ENCODE data around the gene TP63.

Gene TP63

DNA sequence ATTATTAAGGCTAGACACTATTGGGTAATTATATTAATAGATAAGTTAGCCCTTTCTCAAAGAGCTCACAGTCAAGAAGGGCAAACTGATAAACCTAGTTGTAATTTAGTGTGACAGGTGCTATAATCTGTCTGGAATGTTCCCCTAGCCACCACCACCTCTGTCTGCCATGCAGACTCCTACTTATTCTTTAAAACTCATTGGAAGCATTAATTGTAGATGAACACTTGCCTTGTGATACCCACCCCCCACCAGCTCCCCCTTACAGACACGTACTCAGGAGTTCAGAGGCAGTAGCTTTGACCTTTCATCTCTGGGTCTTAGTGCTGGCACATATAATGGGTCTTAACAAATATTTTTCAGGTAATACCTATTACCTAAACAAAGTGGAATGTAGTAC is 195.9 kb downstream of the TP63 start:
- no peak for DNase-seq

DNA sequence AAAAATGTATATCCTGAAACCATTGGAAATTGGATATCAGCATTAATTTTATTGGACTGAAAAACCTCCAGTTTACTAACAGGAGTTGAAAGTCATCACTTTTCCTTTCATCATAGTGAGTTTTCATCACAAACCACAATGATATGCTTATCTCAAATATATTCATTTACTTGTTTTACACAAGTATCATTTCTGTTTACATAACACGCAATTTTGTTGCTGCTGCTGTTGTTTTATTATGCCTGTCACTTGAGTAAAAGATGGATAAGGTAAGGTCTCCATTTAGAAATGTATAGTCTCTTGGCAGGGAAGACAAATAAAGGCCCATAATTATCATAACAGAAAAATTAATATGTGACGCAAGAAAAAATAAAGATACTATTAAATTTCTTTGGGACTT is 199.2 kb downstream of the TP63 start:
- DNase-seq = no peak

DNA sequence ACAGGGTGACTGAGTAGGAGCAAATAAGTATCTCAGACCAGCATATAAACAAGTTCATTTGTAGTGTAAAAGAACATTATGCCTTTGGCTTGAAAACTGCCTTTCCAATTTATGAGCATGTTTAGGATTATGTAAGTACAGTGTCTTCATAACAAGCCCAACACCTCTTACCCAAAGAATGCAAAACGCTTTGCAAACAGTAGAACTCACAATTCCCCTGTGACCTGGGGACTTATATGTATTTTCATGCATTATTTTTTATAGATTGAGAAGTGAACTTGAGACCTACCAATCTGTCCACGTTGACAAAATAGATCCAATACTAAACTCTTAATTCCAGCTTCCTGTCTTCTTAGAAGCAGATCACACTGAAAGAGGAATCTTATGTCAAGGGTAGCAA is 202.1 kb downstream of the TP63 start:
- no peak for DNase-seq

DNA sequence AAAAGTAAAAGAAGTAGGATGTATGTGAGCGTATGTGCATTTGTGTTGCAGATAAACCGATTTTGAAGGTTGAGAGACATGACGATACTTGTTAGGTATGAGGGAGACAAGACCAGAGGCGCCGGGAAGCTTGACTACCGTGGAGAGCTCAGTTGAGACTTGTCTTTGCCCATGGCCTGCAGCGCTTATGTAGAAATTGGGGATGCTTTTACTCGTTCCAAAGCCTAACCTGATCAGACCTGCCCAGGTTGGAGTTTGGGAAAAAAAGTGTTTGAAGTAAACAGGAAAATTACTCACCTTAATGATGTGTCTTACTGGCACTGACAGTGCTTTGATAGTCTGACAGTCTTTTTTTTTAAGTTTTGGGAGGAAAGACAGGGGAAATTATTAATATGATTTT is 202.8 kb downstream of the TP63 start:
- DNase-seq = no peak

DNA sequence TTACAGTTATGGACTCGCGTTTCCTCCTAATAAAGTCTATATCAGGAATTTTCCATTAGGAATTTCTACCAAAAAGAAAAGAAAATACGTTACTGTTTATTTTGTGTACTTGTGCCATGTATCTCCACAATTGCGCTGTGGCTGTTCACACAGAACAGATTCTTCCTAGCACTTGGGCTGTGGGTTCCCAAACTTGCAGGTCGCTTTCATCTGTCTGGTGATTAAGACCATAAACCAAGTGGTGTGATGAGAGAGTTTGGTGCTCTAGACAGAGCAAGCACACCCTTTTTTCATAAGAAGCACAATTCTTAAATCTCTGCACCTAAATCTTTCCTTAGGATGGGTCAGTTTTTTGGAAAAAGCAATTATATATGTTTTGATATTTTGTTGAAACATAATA is 203.3 kb downstream of the TP63 start:
- DNase-seq = no peak

DNA sequence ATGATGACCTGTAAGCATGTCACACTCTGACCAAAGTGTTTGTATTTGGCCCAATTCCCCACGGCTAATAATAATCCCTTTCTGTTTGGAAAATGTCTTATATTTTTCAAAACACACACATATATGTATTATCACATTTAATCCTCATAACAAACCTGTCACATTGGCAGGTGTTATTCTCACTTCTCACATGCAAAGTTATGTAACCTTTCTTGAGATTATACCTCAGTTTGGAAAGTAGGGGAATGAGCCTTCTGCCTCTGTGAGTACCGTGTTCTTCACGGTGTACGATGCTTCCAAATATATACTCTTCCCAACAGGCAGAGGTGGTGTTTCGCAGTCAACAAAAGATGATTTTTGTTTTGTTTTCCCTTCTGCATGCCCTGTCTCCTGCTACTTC is 205.6 kb downstream of the TP63 start:
- DNase-seq = no peak

DNA sequence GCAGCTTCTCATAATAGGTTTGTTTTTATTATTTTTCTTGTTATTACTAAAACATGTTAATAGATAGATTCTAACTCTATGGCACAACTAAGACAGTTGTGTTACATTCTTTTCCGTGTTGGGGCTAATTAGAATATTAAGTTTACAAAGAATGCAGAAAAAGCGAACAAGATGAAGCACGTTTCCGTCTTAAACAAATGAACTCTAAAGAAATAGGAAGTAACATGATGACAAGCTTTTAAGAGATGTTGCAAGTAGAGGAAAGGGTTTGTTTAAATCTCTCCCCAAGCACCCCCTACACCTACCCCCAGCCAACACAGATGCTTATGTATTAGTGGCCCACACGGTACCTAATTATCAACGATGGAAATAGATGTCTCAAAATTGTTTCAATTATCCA is 207.1 kb downstream of the TP63 start:
- DNase-seq = no peak

DNA sequence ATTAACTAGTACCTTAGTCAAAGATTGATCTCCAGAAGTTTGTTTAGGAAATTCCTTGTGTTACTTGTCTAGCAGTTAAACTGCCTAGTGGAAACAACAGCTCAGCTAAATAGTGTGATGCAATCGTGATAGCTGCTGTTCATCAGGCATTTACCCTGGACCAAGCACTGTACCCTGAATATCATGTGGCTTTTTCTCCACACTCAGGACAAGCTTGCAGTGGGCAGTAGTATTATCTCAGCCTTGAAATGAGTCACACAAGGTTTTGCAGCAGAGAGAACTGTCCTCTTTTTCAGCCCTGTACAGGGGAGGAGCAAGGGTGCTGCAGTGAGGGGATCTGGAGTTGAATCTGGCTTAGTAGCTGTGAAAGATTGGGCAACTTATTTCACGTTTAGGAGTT is 208.4 kb downstream of the TP63 start:
- no peak for DNase-seq

DNA sequence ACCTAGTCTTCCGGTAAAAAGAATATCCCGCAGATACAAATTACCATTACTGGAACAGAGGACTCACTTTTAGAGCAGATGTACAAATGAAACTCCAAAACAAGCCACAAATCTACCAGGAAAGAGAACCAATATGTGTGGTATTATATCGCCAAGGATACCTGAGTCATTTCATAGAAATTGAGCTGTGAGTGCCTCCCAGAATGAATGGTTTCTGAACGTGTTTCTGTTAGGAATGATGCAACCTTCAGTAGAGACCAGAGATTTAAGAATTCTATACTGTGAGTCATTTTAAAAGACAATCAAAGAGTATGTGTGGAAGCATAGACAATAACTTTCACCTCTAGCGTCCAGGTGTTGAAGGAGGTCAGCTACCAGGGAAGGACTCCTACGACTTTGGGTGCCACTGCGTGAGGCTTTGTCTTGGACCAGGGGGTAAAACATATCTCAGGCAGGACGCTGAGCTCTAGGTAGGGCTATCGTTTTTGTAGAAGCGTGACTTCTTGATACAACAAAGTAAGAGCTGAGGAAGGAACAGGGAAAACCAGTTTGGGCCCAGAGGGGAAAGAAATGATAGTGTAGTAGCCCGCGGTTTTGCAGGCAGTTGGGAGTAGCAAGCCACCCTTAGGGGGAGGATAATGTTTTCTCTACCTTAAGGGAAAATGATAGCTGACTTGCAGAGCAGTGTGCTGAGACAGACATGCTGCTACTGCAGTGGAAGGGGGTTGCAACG is 210.4 kb downstream of the TP63 start:
- no peak for DNase-seq

DNA sequence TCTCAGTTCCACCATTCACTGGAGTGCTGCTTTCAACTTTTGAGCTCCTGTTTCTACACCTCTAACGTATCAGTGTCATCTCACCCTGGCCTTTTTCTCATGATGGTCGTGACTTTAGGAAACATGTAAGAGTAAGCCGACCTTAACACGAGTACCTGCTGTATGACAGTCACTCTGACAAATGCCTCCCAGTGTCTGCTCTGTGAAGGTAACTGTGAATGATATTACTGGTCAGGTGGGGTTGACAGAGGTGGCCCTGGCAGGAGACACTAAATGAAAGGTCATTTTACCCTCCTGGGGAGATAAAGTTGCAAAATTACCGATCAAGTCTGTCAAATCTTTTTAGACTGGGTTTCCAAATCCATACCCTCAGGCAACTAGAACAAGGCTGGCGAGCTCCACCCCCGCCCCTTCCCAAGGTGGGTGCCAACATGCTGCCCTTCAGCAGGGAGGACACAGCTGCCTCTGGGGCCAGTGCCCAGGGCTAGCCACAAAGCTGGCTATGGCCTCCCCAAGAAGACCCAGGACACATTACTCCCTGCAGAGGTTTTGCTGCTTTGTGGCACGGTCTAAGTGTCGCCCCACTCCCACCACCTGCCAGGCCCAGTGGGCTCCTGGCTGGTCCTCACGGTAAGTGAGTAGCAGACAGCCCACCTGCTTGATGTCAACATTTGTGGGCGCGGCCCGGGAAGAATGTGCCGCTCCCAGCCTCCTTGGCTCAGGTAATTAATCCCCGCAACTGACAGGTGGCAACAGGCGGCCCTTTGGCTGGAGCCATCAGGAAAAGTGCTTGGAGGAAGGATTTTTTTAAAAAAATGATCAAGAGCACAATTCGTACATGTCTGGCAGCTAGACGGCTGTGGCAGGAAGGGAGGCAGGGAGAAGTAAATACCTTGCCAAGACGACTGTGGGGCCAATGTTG is 211.8 kb downstream of the TP63 start:
- no peak for DNase-seq

DNA sequence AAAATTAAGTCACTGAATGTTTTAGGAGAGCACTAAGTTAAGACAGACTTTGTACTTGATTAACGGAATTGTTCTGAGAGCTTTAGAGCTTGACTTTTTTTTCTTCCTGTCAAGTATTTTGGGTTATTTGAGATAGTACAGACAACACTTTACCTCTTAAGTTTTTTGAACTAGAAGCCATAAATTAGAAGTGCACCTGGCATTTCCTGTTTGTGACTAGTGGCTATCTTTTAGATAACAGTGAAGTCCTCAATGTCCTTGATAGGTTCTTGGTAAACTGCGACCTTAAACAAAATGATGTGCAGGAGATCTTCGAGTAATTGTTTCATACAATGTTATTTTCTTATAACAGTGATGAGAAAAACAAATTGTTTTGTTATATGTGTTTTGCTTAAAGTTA is 213.9 kb downstream of the TP63 start:
- no peak for DNase-seq

DNA sequence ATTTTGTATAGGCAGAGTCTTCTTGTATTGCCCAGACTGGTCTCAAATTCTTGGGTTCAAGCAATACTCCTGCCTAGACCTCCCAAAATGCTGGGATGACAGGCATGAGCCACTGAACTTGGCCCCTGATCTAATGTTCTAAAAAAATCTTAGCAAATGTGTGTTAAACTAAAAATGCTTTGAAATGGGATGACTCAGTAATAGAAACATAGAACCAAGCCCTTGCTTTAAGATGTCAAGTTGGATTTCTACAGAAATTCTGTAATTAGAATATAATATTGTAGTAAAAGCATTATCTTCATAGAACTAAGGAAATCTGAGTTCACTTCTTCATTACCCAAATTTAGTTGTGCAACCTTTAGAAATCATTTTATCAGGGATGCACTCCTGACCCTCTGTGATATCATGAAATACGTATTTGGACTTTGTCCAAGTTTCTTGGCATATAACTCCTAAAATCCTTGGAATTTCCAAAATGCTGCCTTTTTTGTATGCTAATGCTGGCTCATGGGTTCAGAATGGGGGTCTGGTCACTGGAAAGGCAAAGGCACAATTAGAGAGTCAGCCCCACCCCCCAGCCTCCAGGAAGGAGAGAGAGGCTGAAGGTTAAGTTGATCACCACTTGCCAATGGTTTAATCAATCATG is 217.3 kb downstream of the TP63 start:
- DNase-seq = no peak

DNA sequence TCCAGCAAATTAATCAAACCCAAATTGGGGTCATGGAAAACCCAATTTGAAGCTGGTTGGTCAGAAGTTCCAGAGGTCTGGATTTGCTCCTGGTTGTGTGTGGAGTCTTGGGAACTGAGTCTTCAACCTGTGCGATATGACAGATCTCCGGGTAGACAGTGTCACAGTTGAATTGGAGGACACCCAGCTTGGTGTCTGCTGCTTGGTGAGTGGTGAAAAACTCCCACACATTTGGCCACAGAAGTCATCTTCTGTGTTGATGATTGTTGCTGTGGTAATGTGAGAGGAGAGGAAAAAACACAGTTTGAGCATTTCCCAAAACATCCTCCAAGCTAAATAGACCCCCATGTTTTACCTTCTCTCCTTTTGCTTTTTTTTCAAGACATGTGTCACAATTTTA is 218.1 kb downstream of the TP63 start:
- no peak for DNase-seq

DNA sequence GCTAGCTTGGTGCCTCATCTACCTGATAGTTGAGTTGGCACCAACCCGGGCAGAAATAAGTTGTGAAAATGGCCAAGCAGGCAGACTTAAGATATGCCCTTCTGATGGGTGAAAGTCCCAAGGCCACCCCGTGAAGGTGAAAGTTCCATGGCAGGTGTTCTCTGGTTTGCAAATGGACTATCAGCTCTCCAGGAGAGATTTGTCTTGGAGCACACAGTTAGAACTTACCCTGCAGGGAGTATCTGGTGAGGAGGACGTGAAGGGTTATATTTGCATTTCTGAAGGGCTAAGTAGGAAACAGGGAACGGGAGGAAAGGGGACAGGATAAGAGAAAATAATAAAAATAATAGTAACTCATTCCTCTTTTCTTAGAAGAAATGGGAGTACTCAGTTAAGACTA is 220.5 kb downstream of the TP63 start:
- DNase-seq = no peak

DNA sequence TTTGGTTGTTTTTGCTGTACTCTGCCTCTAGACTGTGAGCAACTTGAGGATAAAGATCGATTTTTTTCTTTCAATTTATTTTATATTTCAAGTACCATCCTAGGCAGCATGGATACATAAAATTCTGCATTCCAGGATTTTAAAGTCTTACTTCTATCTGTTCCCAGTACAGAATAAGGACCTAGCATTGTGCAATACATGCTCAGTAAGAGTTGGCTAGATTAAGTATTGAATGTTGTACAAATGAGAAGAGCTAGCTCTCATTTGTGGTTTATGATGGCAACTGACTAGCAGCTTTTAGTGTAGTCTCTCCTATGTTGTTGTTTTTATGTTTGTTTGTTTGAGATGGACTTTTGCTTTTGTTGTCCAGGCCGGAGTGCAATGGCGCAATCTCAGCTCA is 222.7 kb downstream of the TP63 start:
- DNase-seq = no peak

DNA sequence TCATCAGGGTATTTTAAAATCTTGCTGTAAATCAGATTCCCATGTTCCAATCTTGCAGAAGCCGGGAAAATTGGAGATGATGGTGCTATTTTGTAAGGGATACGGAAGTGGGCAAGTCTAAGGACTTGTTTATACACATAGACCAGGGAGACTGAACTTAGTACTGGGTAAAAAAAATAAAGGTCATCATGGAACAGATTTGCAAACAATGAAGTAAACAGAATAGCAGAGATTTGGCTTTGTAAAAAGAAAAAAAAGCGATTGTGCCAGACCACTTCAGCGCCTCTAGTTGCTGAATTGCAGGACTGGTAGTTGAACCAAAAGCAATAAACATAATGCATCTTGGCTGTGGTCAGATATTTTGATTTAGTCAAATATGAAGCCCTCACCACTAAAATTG is 229.1 kb downstream of the TP63 start:
- no peak for DNase-seq

DNA sequence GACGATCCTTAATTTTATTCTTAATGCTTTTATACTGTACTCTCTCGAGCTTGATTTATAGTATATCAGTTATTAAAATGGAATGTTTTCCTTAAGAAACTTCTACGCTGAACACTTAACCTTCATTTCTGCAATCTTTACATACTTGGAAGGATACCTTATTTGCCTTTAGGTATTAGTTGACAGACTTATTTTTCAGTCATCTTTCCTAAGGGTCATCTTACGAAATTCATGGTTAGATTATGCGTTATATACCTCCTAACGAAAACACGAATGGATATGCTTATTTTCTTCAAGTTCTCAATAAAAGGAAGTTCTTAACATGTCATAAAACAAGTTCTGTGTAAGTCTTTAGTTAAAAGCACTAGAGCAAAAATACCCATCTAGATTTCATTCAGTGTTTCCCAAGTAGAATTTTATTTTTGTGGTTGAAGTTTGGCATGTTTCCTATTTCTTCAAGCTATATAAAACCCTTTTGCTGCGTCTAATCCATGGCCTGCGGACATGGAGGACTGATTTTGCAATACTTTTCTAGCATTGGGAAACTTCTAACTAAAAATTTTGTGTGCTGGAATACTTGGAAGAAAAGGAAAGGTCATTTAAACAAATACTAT is 231.3 kb downstream of the TP63 start:
- no peak for DNase-seq

DNA sequence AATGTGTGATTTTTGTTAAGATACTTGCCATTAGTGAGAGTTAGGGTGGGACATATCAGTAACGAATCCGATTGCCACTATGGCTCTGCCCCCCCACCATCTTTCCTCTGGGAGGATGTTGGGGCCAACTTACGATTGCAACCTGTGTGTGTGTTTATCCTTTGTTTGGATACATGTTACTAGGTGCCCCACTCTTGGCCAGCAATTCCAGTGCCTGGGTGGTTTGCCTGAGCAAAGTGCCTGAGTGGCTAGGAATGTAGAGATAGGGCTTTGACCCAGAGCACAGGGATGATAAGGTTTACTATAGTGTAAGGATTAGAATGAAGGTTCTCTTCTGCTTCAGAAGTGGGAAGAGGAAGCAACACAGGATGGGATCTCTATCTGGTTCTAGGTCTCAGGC is 231.8 kb downstream of the TP63 start:
- no peak for DNase-seq

DNA sequence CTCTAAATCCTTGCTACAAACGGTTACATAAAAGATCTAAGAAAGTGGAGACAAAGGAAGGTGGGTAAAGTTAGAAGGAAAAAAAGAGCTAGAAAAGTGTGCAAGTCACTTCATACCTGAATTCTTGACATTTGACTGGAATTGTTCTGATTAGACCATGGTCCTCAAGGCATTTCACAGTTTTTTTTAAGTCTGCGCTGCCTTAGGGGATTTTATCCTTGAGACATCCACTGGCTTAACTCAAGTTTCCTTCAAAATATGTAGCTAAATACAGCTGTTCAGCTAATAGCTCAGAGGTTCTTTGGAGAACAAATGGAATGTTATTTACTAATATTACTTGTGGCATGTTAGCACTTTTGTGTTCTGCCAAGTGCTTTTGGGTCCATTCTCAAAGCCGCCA is 236.9 kb downstream of the TP63 start:
- DNase-seq = no peak

DNA sequence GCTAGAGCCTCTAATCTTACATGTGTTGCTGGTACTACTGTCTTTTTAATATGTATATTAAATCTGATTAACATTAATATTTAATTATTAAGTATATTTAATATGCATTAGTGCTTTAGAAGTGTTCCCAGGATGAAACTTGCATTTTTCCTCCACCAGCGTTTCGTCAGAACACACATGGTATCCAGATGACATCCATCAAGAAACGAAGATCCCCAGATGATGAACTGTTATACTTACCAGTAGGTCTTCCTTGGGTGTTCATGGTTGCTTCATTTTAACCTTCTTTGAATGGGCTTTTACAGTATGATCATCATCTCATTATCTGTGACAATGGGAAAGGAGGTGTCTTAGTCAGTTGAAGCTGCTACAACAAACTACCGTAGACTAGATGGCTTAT is 238.0 kb downstream of the TP63 start:
- DNase-seq = no peak

DNA sequence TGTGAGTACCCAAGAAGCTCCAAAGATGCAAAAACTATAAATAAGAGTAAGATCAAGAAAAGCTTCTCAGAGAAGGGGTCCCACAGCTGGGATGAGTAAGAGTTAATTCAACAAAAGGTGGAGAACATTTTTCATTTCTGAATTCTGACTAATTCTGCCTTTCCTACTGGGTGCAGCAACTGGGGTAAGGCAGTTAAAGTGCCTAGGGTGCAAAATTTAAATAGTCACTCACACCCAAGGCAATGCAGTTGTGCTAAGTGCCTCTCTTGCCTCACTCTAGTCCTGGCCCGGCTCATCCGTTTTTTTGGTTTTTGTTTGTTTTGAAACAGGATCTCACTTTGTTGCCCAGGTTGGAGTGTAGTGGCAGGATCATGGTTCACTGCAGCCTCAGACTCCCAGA is 240.2 kb downstream of the TP63 start:
- no peak for DNase-seq

DNA sequence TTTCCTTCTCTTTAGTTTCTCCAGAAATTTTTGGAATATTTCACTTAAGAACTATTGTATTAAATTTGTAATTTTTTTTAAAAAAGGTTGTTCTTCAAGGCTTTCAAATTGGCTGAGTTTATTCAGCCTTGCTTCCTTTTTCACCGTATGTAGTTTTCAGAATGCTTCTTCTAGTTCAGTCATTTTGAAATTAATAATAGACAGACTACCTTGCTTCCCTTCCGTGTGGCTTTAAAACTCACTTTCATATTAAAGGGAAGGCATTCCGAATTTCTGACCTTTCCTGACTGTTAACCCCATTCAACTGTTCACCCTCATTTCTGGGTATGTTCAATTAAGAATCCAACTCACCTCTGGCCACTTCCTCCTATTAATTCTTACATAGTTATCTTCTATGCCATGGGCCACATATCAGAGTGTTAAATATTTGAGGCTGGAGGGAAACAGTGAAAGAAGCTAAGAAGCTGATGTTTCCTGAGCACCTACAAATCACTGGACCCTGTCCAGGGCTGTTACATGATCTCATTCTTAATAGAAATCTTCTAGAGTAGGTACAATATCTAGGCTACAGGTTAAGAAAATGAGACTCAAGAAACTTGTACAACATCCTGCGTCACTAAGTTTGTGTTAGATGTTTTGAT is 252.0 kb downstream of the TP63 start:
- no peak for DNase-seq

DNA sequence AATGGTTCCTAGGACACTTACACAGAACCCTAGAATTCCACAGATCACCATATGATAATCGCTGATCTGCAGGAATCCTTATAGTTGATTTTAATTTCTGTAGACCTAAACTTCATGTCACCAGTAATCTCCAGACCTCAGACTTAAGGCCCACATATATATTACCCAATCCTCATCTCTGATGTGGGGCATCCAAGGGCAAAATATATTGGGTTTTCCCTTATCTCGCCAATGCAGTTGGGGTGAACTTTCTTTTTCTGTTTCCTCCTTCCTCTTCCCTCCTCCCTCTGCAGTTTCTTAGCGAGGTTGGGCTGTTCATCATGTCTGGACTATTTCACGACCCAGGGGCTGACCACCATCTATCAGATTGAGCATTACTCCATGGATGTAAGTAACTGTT is 259.3 kb downstream of the TP63 start:
- no peak for DNase-seq
